ENCODE data around the gene NUMBL. TPM values are rescaled to one million over a fixed set of nuclear protein-coding genes. Genes with fewer than 3 reads are reported as not detected.

The NUMBL gene
- total RNA-seq, 1 donor from 2014 or later: 32.0 TPM

DNA sequence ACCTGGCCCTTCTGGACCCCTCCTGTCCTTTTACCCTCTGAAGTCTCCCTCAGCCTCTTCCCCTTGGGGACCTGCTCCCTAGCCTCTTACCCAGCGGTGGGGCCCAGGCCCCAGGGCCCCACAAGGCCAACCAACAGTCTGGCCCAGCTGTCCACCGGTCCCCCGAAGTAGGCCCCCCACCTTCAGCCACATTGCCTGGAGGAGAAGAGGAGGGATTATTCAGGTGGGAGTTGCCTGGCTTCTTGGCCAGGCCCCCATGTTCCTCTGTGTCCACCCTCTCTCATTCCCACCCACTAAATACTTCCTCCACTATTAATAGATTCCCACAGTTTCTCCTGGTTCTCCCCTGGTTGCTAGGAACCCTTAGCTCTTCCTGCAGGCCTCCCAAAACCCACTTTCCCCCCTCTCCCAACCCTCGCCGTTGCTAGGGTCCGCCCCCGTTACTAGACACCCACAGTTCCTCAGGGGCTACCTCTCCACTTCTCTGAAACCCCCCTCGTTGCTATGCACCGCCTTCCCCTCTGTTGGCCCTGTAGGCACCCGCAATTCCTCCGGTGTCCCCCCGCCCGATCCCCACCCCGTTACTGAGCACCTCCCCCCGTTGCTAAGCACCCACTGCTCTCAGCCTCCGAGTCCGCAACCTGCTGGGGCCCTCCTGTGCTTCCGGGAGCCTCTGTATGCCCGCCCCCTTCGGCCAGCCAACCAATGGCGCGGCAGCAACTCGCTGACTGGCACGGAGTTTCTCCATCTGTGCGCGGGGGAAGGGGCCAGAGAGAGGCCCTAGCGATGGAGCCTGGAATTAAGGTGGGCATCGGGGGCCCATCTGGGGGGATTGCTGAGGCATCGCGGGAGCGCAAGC lies 24.2 kb upstream of the NUMBL start:
- DNase-seq (ENCODE audit: low read depth): no peak

DNA sequence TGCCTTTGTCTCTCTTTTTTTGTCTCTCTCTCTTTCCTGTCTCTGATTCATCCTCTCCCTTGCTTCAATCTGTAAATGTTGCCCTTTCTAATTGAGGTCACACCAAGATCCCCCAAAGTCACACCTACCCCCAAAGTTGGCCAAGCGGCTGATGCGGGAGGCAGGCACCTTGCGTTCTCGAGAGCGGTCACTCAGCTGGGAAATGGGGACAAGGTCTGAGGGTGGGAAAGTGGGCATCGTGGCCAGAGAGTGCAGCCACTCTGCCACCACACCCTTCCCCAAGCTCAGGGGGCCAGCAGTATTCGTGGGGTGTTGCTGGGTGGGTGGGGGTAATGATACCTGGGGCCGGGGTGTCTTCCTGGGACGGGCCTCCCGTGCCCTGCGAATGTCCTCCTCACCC lies 23.5 kb upstream of the NUMBL start:
- no peak for DNase-seq (ENCODE audit: low read depth)
- H3K4me3 ChIP-seq (ENCODE audit: low read depth, low read length): peak overlapping the region; percentile 80
- TF ChIP-seq, protein P1, sequence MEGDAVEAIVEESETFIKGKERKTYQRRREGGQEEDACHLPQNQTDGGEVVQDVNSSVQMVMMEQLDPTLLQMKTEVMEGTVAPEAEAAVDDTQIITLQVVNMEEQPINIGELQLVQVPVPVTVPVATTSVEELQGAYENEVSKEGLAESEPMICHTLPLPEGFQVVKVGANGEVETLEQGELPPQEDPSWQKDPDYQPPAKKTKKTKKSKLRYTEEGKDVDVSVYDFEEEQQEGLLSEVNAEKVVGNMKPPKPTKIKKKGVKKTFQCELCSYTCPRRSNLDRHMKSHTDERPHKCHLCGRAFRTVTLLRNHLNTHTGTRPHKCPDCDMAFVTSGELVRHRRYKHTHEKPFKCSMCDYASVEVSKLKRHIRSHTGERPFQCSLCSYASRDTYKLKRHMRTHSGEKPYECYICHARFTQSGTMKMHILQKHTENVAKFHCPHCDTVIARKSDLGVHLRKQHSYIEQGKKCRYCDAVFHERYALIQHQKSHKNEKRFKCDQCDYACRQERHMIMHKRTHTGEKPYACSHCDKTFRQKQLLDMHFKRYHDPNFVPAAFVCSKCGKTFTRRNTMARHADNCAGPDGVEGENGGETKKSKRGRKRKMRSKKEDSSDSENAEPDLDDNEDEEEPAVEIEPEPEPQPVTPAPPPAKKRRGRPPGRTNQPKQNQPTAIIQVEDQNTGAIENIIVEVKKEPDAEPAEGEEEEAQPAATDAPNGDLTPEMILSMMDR (conservative IDR thresholded peaks at IDR 0.05; ENCODE audit: low read depth, low read length): no peak

More for the DNA sequence above, 24.2 kb upstream of the NUMBL start:
- H3K4me3 ChIP-seq (ENCODE audit: low read depth, low read length): peak overlapping the region; percentile 80
- TF ChIP-seq, protein P1 (conservative IDR thresholded peaks at IDR 0.05; ENCODE audit: low read depth, low read length): no peak

DNA sequence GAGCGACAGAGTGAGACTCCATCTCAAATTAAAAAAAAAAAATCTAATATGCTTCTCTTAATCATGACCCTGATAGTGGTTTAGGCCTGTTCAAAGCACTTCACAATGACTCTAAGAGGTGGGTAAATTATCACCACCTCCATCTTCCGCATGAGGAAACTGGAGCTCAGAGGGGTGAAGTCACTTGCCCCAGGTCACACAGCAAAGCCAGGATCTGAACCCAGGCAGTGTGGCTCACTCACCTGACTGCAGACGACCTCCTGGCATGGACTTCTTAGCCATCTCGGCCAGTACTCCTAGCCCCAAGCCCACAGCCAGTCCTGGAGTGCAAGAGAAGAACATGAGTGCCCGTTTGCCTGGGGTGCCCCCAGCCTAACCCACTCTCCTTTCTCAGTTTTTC lies 19.4 kb upstream of the NUMBL start:
- no peak overlapping the region for H3K4me3 ChIP-seq (ENCODE audit: low read depth, low read length)
- TF ChIP-seq, protein P1 (conservative IDR thresholded peaks at IDR 0.05; ENCODE audit: low read depth, low read length): no peak
- DNase-seq (ENCODE audit: low read depth): no peak

DNA sequence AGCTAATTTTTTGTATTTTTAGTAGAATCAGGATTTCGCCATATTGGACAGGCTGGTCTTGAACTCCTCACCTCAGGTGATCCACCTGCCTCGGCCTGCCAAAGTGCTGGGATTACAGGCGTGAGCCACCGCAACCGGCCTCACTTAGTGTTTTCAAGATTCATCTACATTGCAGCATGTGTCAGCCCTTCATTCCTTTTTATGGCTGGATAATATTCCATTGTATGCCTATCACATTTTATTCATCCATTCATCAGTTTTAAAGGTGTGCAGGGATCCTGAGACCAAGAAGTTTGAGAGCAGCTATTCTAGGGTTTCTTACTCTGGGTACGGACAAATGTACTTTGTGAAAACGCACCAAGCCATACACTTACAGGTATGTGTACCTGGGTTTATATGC lies 17.2 kb upstream of the NUMBL start:
- no peak overlapping the region for H3K4me3 ChIP-seq (ENCODE audit: low read depth, low read length)
- TF ChIP-seq, protein P1 (conservative IDR thresholded peaks at IDR 0.05; ENCODE audit: low read depth, low read length): no peak
- no peak for DNase-seq (ENCODE audit: low read depth)

DNA sequence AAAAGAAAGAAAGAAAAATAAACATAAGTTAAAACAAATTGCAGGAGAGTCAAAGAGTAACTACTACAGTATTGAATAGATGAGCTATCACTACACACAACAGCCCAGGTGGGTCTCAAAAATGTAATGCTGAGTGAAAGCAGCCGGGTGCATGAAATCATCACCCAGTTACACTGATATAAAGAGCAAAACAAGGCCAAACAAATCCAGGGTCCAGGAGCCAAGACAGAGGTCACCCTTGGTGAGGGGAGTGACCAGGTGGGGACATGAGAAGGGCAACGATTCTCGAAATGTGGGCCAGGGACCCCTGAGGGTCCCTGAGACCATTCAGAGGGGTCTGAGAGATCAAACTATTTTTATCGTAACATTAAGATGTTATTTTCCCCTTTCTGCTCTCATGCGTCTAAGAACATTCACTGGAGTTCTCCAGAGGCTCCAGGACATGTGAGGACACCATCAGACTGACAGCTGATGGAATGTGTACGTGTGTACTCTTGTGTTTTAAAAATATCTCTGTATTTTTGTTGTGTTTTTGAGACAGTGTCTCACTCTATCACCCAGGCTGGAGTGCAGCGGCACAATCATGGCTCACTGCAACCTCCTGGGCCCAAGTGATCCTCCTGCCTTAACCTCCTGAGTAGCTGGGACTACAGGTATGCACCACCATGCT lies 15.6 kb upstream of the NUMBL start:
- TF ChIP-seq, protein P1 (conservative IDR thresholded peaks at IDR 0.05; ENCODE audit: low read depth, low read length): no peak
- H3K4me3 ChIP-seq (ENCODE audit: low read depth, low read length): no peak overlapping the region
- no peak for DNase-seq (ENCODE audit: low read depth)

DNA sequence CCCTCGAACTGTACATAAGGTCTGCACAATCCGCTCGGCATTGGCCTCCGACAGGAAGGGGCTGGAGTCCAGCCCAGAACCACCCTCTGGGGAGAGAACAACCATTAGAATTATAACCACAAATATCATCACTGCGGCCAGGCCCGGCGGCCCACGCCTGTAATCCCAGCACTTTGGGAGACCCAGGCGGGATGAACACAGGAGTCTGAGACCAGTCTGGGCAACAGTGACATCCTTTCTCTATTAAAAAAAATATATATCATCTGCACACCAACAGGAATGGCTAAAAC lies 14.9 kb upstream of the NUMBL start:
- no peak for DNase-seq (ENCODE audit: low read depth)
- TF ChIP-seq, protein P1 (conservative IDR thresholded peaks at IDR 0.05; ENCODE audit: low read depth, low read length): no peak

More for the DNA sequence above, 14.9 kb upstream of the NUMBL start:
- H3K4me3 ChIP-seq (ENCODE audit: low read depth, low read length): no peak overlapping the region
